Endothelial cell of umbilical vein (primary cell): ENCODE measurements around the gene ASB7.

Experiments
- EZH2 ChIP-seq: IDR thresholded peaks from 2 replicates; pipeline ENCODE4 v1.6.1; 2012; ENCODE audit warnings: borderline replicate concordance, low read depth, mild to moderate bottlenecking, moderate library complexity, low read length, inconsistent platforms; ENCODE audit not compliant: severe bottlenecking
- MAX ChIP-seq: IDR thresholded peaks from 2 replicates; pipeline ENCODE4 v1.6.1; 2011; ENCODE audit not compliant: insufficient read depth, insufficient read length
- MYC ChIP-seq: IDR thresholded peaks from one replicate; pipeline ENCODE4 v1.6.1; 2011; ENCODE audit warnings: mild to moderate bottlenecking, low read depth, low read length
- POLR2A ChIP-seq: IDR thresholded peaks from 2 replicates; pipeline ENCODE4 v1.6.1; 2012; ENCODE audit warnings: low read depth, mild to moderate bottlenecking, control low read depth, low read length
- POLR2AphosphoS5 ChIP-seq: IDR thresholded peaks from 2 replicates; pipeline ENCODE4 v1.6.1; 2012; ENCODE audit warnings: low read depth, mild to moderate bottlenecking, control low read depth, low read length, moderate library complexity; ENCODE audit not compliant: insufficient read depth
- TF ChIP-seq, protein P1 (sequence below), 2 donors: IDR thresholded peaks; 1 replicate in 1 of 2; 2 replicates in 1 of 2; pipeline ENCODE4 v1.5.1; 2011; ENCODE audit warnings: low read length in 2 of 2, mild to moderate bottlenecking in 2 of 2, moderate library complexity in 2 of 2, control low read depth in 1 of 2, inconsistent platforms in 1 of 2, low read depth in 1 of 2; ENCODE audit not compliant: insufficient read depth in 1 of 2; ENCODE audit errors: extremely low read depth in 1 of 2

DNA sequence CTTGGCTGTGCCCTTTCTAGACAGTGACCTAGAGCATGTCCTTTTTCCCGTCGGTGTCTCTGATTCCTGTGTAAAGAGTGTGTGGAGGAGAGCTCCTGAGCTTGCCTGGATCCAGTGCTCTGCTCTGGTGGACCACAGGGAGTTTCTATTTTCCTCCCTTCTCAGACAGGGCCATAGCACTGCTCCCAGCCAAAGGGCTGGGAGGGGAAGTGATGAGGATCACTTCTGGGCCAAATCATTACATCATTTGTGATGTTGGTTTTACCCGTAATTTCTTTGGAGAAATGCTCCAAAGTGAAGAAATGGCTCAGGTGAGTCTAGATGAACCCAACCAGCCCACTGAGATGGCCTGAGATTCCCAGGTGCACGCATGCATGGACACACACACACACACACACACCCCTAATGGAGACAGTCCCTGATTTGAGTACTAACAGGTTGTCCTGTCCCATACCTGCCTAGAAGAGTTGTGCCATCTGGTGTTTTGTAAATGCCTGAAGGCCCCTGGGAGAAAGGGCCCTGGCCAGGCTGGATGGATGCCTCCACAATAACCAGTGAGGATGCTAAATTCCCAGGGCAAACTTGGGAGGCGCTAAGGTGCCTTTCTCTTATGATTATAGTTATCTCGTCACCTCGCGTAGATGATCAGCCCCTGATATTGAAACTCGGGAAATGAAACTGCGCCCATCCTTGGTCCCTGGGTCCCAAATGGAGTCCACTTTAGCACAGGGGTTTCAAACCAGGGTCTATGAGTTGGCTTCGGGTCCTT is 86.9 kb downstream of the ASB7 start:
- TF ChIP-seq, protein P1, sequence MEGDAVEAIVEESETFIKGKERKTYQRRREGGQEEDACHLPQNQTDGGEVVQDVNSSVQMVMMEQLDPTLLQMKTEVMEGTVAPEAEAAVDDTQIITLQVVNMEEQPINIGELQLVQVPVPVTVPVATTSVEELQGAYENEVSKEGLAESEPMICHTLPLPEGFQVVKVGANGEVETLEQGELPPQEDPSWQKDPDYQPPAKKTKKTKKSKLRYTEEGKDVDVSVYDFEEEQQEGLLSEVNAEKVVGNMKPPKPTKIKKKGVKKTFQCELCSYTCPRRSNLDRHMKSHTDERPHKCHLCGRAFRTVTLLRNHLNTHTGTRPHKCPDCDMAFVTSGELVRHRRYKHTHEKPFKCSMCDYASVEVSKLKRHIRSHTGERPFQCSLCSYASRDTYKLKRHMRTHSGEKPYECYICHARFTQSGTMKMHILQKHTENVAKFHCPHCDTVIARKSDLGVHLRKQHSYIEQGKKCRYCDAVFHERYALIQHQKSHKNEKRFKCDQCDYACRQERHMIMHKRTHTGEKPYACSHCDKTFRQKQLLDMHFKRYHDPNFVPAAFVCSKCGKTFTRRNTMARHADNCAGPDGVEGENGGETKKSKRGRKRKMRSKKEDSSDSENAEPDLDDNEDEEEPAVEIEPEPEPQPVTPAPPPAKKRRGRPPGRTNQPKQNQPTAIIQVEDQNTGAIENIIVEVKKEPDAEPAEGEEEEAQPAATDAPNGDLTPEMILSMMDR (IDR thresholded peaks at IDR 0.05; ENCODE audit: extremely low read depth in 1 of 2, insufficient read depth in 1 of 2, low read depth in 1 of 2, low read length in 2 of 2), result no peak
- TF ChIP-seq POLR2A (no peak), EZH2 (no peak), MAX (no peak), MYC (no peak), POLR2AphosphoS5 (no peak)
